ENCODE measurements around the gene GRID1.

The GRID1 gene

DNA sequence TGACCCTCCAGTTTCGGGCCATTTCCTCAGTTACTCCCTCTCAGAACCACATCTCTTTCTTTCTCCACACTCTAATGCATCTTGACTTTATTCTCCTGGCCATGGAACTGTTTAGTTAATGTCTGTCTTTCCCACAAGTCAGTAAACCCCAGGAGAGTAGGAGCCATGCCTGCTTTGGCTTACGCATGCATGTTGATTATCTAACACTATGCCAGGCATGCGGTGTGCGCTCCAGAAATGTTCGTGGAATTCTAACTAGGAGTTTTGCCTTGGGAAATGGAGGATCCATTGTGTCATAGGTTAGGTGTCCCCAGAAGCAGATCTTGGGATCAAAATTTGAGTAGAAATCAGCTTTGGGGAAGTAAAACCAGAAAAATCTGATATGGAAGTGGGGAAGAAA is 308.9 kb downstream of the GRID1 start:
- no peak overlapping the region for H3K4me3 ChIP-seq (ENCODE audit: low read depth, low read length)
- TF ChIP-seq, protein P1, sequence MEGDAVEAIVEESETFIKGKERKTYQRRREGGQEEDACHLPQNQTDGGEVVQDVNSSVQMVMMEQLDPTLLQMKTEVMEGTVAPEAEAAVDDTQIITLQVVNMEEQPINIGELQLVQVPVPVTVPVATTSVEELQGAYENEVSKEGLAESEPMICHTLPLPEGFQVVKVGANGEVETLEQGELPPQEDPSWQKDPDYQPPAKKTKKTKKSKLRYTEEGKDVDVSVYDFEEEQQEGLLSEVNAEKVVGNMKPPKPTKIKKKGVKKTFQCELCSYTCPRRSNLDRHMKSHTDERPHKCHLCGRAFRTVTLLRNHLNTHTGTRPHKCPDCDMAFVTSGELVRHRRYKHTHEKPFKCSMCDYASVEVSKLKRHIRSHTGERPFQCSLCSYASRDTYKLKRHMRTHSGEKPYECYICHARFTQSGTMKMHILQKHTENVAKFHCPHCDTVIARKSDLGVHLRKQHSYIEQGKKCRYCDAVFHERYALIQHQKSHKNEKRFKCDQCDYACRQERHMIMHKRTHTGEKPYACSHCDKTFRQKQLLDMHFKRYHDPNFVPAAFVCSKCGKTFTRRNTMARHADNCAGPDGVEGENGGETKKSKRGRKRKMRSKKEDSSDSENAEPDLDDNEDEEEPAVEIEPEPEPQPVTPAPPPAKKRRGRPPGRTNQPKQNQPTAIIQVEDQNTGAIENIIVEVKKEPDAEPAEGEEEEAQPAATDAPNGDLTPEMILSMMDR (conservative IDR thresholded peaks at IDR 0.05; ENCODE audit: low read depth, low read length): no peak
- DNase-seq (ENCODE audit: low read depth): no peak

GRCh38 chr10:86056672-86057071 is 309.9 kb downstream of the GRID1 start:
- TF ChIP-seq, protein P1 (conservative IDR thresholded peaks at IDR 0.05; ENCODE audit: low read depth, low read length): no peak
- no peak overlapping the region for H3K4me3 ChIP-seq (ENCODE audit: low read depth, low read length)
- DNase-seq (ENCODE audit: low read depth): no peak

- H3K4me3 ChIP-seq (ENCODE audit: low read depth, low read length): no peak overlapping the region
- TF ChIP-seq, protein P1 (conservative IDR thresholded peaks at IDR 0.05; ENCODE audit: low read depth, low read length): no peak
- DNase-seq (ENCODE audit: low read depth): no peak
Observed at GRCh38 chr10:86055928-86056327, 310.7 kb downstream of the GRID1 start.

GRCh38 chr10:86053675-86054074 is 312.9 kb downstream of the GRID1 start:
- TF ChIP-seq, protein P1 (conservative IDR thresholded peaks at IDR 0.05; ENCODE audit: low read depth, low read length): no peak
- DNase-seq (ENCODE audit: low read depth): no peak
- H3K4me3 ChIP-seq (ENCODE audit: low read depth, low read length): no peak overlapping the region

GRCh38 chr10:86051586-86051985 is 315.0 kb downstream of the GRID1 start:
- TF ChIP-seq, protein P1 (conservative IDR thresholded peaks at IDR 0.05; ENCODE audit: low read depth, low read length): no peak
- no peak overlapping the region for H3K4me3 ChIP-seq (ENCODE audit: low read depth, low read length)
- no peak for DNase-seq (ENCODE audit: low read depth)

- no peak for DNase-seq (ENCODE audit: low read depth)
- TF ChIP-seq, protein P1 (conservative IDR thresholded peaks at IDR 0.05; ENCODE audit: low read depth, low read length): no peak
- H3K4me3 ChIP-seq (ENCODE audit: low read depth, low read length): no peak overlapping the region
Observed at GRCh38 chr10:86049442-86049841, 317.2 kb downstream of the GRID1 start.

- H3K4me3 ChIP-seq (ENCODE audit: low read depth, low read length): no peak overlapping the region
- DNase-seq (ENCODE audit: low read depth): no peak
- TF ChIP-seq, protein P1 (conservative IDR thresholded peaks at IDR 0.05; ENCODE audit: low read depth, low read length): no peak
Observed at GRCh38 chr10:86048973-86049372, 317.6 kb downstream of the GRID1 start.

Data from choroid plexus epithelial cell (primary cell).